Stomach (tissue), 9 donors: ENCODE data around the gene NCKAP5. TPM values are rescaled to one million over a fixed set of nuclear protein-coding genes. Genes with fewer than 3 reads are reported as not detected.

Experiments used
- DNase-seq, 2 donors: peaks; one replicate each; pipeline versions ENCODE4 v3.0.0 to v3.0.0-alpha.2; 2013 to 2019
- H3K27ac ChIP-seq, 5 donors: fragments of 200-600 bp in 4 of 5; sonication (generic) in 4 of 5; one replicate each; pipeline ENCODE4 v1.5.1; 2013 to 2019; ENCODE audit warnings: mild to moderate bottlenecking in 1 of 5, moderate library complexity in 1 of 5
- H3K27me3 ChIP-seq, 3 donors: fragments of 200-600 bp; sonication (generic); one replicate each; pipeline ENCODE4 v1.5.1; 2017 to 2019; ENCODE audit warnings: mixed run types in 1 of 3
- H3K36me3 ChIP-seq, 4 donors: fragments of 200-600 bp; sonication (generic); 1 replicate in 3 of 4; 2 replicates in 1 of 4; pipeline ENCODE4 v1.5.1; 2016 to 2019
- H3K4me1 ChIP-seq, 4 donors: fragments of 200-600 bp; sonication (generic); one replicate each; pipeline ENCODE4 v1.5.1; 2016 to 2019
- H3K4me3 ChIP-seq, 4 donors: fragments of 200-600 bp; sonication (generic) in 3 of 4; one replicate each; pipeline ENCODE4 v1.5.1; 2016 to 2019; ENCODE audit warnings: mild to moderate bottlenecking in 1 of 4
- H3K9me3 ChIP-seq, 4 donors: fragments of 200-600 bp; sonication (generic); one replicate each; pipeline ENCODE4 v1.5.1; 2016 to 2019
- EP300 ChIP-seq: sonication (generic); formaldehyde crosslinking; IDR thresholded peaks from one replicate; pipeline ENCODE4 v1.6.1; 2017; ENCODE audit warnings: antibody characterized with exemption
- POLR2A ChIP-seq, 4 donors: fragments of 450-650 bp; IDR thresholded peaks; one replicate each; pipeline ENCODE4 v1.6.1; 2016; ENCODE audit warnings: antibody characterized with exemption in 4 of 4, control low read depth in 2 of 4, mild to moderate bottlenecking in 1 of 4, moderate library complexity in 1 of 4
- POLR2AphosphoS5 ChIP-seq, 3 donors: sonication (generic); formaldehyde crosslinking; IDR thresholded peaks; one replicate each; pipeline ENCODE4 v1.6.1; 2016; ENCODE audit warnings: antibody characterized with exemption in 3 of 3
- WGBS, 5 donors: extraction: QIAGEN DNeasy Blood & Tissue Kit in 3 of 5; methylation state at CpG; one replicate each; pipeline versions ENCODE4 v1.1.5 to v1.1.7; 2013 to 2018; 5-methylcytosine and 5-hydroxymethylcytosine counted together
- intact Hi-C: fragments of 100-400 bp; cut with DNase I; formaldehyde crosslinking; loops from one replicate; pipeline ENCODE4 v1.15.1; 2023; ENCODE audit warnings: low total_unique reads
- polyA plus RNA-seq, 3 donors: library from polyadenylated mRNA; stranded (reverse); fragments of 200-250 nt; gene quantifications; one replicate each; pipeline ENCODE4 v1.2.3, GENCODE V29; 2013
- total RNA-seq, 5 donors: library from RNA; depleted of rRNA; stranded (reverse); fragments of >200 nt; gene quantifications; one replicate each; pipeline versions ENCODE4 v1.1.0 to v1.2.3, GENCODE V29; 2014 to 2016
- TF ChIP-seq, protein P1 (sequence below), 7 experiments: fragments of 450-650 bp in 4 of 7; fragments of 200-600 bp in 3 of 7; sonication (generic) in 3 of 7; IDR thresholded peaks; one replicate each; pipeline ENCODE4 v1.5.1; 2016 to 2019; ENCODE audit warnings: antibody characterized with exemption in 7 of 7, control low read depth in 2 of 7, mild to moderate bottlenecking in 1 of 7
- donor health status: healthy with polysubstance abuse.
- donor health status: Bipolar disorder and iron deficiency.
- donor health status: healthy.

Gene NCKAP5
- total and polyA plus RNA-seq, 8 donors, result 0.58 to 8.0 (median 1.6) TPM; not detected in 1

DNA sequence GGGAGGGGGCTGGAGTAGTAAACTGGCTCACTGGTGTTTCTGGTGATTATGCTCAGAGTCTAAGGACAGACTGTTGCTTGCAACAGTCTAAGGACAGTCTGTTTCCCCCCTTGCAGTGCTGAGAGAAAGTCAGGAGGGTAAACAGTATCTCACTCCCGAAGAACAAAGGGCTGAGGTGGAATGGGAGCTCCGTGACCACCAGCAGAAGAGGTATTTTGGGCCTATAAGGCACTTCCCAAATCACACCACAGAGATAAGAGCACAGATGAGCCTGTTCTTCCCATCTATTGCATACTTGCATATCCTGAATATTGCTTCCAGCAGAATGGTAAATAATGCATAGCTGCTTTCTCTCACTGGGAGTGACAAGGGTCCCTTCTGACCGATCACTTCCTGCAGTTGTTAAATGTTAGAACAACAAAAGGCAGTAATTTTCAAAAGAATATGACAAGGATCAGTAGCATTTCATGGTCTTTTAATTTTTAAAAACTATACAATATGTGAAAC lies 737.9 kb downstream of the NCKAP5 start:
- Histone ChIP-seq H3K4me1 (no peaks in the 10 kb centered on the region), H3K4me3 (no peak overlapping the region), H3K9me3 (peaks cover 0 to 10% (median 4%) of the 10 kb centered on the region in 4 donors), H3K36me3 (no peaks in the 10 kb centered on the region), H3K27ac (no peak overlapping the region), H3K27me3 (no peaks in the 10 kb centered on the region)
- TF ChIP-seq EP300 (no peak), POLR2A (IDR thresholded peaks at IDR 0.05) (no peak), POLR2AphosphoS5 (IDR thresholded peaks at IDR 0.05) (no peak)
- TF ChIP-seq, protein P1, sequence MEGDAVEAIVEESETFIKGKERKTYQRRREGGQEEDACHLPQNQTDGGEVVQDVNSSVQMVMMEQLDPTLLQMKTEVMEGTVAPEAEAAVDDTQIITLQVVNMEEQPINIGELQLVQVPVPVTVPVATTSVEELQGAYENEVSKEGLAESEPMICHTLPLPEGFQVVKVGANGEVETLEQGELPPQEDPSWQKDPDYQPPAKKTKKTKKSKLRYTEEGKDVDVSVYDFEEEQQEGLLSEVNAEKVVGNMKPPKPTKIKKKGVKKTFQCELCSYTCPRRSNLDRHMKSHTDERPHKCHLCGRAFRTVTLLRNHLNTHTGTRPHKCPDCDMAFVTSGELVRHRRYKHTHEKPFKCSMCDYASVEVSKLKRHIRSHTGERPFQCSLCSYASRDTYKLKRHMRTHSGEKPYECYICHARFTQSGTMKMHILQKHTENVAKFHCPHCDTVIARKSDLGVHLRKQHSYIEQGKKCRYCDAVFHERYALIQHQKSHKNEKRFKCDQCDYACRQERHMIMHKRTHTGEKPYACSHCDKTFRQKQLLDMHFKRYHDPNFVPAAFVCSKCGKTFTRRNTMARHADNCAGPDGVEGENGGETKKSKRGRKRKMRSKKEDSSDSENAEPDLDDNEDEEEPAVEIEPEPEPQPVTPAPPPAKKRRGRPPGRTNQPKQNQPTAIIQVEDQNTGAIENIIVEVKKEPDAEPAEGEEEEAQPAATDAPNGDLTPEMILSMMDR (IDR thresholded peaks at IDR 0.05), result no peak
- WGBS, 5 donors, result 48 to 64% (median 56%) methylated on average over 3 of the region's 3 CpGs
- DNase-seq, result no peak
- intact Hi-C loops, result no loop called here

DNA sequence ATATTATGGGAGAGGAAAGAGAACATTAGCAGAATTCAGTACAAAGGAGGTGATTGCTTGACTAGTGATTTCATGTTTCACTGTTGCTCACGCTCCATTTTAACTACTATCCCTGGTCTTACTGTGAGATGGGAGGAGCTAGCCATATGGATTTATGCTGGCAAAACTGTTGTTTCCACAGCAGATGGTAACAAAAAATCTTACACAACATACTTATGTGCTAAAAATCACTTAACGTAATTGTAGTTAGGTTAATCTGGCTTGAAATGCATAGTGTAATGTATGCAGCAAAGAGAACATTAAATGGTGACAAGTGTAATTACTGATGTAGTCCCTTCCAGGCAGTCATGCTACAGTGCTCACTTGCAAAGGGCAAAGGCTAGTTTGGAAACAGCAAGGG lies 742.7 kb downstream of the NCKAP5 start:
- TF ChIP-seq POLR2AphosphoS5 (IDR thresholded peaks at IDR 0.05) (no peak), POLR2A (IDR thresholded peaks at IDR 0.05) (no peak), EP300 (no peak)
- TF ChIP-seq, protein P1 (IDR thresholded peaks at IDR 0.05), result no peak
- intact Hi-C loops, result no loop called here

GRCh38 chr2:132824716-132825115 lies 743.5 kb downstream of the NCKAP5 start:
- Histone ChIP-seq H3K4me1 (no peaks in the 10 kb centered on the region), H3K27ac (no peak overlapping the region), H3K27me3 (no peaks in the 10 kb centered on the region), H3K4me3 (no peak overlapping the region), H3K9me3 (no peaks in the 10 kb centered on the region), H3K36me3 (no peaks in the 10 kb centered on the region)
- no peak for TF ChIP-seq POLR2AphosphoS5 (IDR thresholded peaks at IDR 0.05)
- intact Hi-C loops, result no loop called here
- DNase-seq, result no peak

More for the DNA sequence above, 742.7 kb downstream of the NCKAP5 start:
- 85 to 98% (median 95%) methylated on average over 2 of the region's 2 CpGs for WGBS, 5 donors
- H3K9me3 ChIP-seq, result no peaks in the 10 kb centered on the region
- H3K27me3 ChIP-seq, result no peaks in the 10 kb centered on the region
- H3K4me1 ChIP-seq, result no peaks in the 10 kb centered on the region
- DNase-seq, result no peak
- no peak overlapping the region for H3K4me3 ChIP-seq
- H3K36me3 ChIP-seq, result no peaks in the 10 kb centered on the region
- no peak overlapping the region for H3K27ac ChIP-seq

- no peak overlapping the region for H3K4me3 ChIP-seq
- no peak overlapping the region for H3K27ac ChIP-seq
- H3K27me3 ChIP-seq, result no peaks in the 10 kb centered on the region
- no peak for DNase-seq
- H3K4me1 ChIP-seq, result no peaks in the 10 kb centered on the region
- H3K9me3 ChIP-seq, result peaks cover 0 to 4% (median 0%) of the 10 kb centered on the region in 4 donors
- WGBS, 5 donors, result 62 to 80% (median 70%) methylated on average over 7 of the region's 7 CpGs
- no peaks in the 10 kb centered on the region for H3K36me3 ChIP-seq
- TF ChIP-seq EP300, result no peak
- TF ChIP-seq POLR2A (IDR thresholded peaks at IDR 0.05), result no peak
- TF ChIP-seq, protein P1 (IDR thresholded peaks at IDR 0.05), result no peak
- TF ChIP-seq POLR2AphosphoS5 (IDR thresholded peaks at IDR 0.05), result no peak
- intact Hi-C loops, result no loop called here
These were observed 752.0 kb downstream of the NCKAP5 start for GRCh38 chr2:132816234-132816633.

GRCh38 chr2:132815516-132815915 lies 752.7 kb downstream of the NCKAP5 start:
- DNase-seq, result no peak
- no peaks in the 10 kb centered on the region for H3K27me3 ChIP-seq
- H3K4me1 ChIP-seq, result no peaks in the 10 kb centered on the region
- no peak overlapping the region for H3K4me3 ChIP-seq
- WGBS, 5 donors, result 49 to 66% (median 61%) methylated on average over 2 of the region's 2 CpGs
- no peak overlapping the region for H3K27ac ChIP-seq
- no peaks in the 10 kb centered on the region for H3K36me3 ChIP-seq
- TF ChIP-seq EP300 (no peak), POLR2A (IDR thresholded peaks at IDR 0.05) (no peak), POLR2AphosphoS5 (IDR thresholded peaks at IDR 0.05) (no peak)
- TF ChIP-seq, protein P1 (IDR thresholded peaks at IDR 0.05), result no peak
- peaks cover 0 to 4% (median 0%) of the 10 kb centered on the region in 4 donors for H3K9me3 ChIP-seq
- intact Hi-C loops, result no loop called here
